ENCODE data around the gene WBP2. TPM values are rescaled to one million over a fixed set of nuclear protein-coding genes. Genes with fewer than 3 reads are reported as not detected.
A peak's percentile ranks its signal among the peaks of the same experiment; 100 is the strongest.

The WBP2 gene
- total RNA-seq, 1 experiment from 2014 or later: 51.8 TPM

GRCh38 chr17:75830164-75831031, 24.7 kb downstream of the WBP2 start:
- ChIA-PET POLR2A (ENCODE audit: unreplicated experiment) (interaction anchor here (0.8 kb wide), 1 partner anchor 50 kb away, joined by 3 read pairs; no protein-coding TSS in a partner anchor), CTCF (interaction anchor here (0.5 to 1.1 kb wide), 7 partner anchors 14 to 83 kb away, joined by 3 to 6 read pairs (median 4); partner anchors contain the start of genes UNC13D and WBP2)
- Histone ChIP-seq H4K20me1 (ENCODE audit: low read length) (no peaks in the 10 kb centered on the region), H3K36me3 (ENCODE audit: low read depth, low read length) (0 out of 2 replicates have a peak, but pooled peaks cover 7% of the 10 kb centered on the region), H3K27me3 (ENCODE audit: low read length) (no peaks in the 10 kb centered on the region), H3K9ac (ENCODE audit: low read length) (no peak overlapping the region), H3K4me1 (ENCODE audit: insufficient read depth, low read length) (peaks cover 9% of the 10 kb centered on the region), H3K79me2 (ENCODE audit: low read length) (no peaks in the 10 kb centered on the region), H3K9me3 (ENCODE audit: low read length) (no peaks in the 10 kb centered on the region), H3F3A (ENCODE audit: low read length, unreplicated experiment) (no peaks in the 10 kb centered on the region), H3K4me2 (ENCODE audit: low read length) (no peak overlapping the region), H2AFZ (ENCODE audit: low read length) (no peak overlapping the region), H3K9me2 (replicated peaks; ENCODE audit: low read length) (no peaks in the 10 kb centered on the region), H3K27ac (ENCODE audit: low read length) (no peak overlapping the region), H3K4me3 (ENCODE audit: low read length) (no peak overlapping the region)
- DNase-seq (peak; percentile 19), ATAC-seq (no peak)
- no TSS peak for BruUV-seq (replicated peaks)
- TF ChIP-seq EZH2 (IDR thresholded peaks at IDR 0.05; ENCODE audit: low read length, unreplicated experiment) (no peak), CTCF (conservative IDR thresholded peaks at IDR 0.05; ENCODE audit: low read depth, low read length) (peak; percentile 83), EZH2phosphoT487 (IDR thresholded peaks at IDR 0.05; ENCODE audit: borderline replicate concordance, low read length) (no peak)
- intact Hi-C loops (cut with micrococcal nuclease): loop anchor here (5.0 kb wide), 1 partner anchor 48 kb away; the partner anchor contains the start of gene UNK

DNA sequence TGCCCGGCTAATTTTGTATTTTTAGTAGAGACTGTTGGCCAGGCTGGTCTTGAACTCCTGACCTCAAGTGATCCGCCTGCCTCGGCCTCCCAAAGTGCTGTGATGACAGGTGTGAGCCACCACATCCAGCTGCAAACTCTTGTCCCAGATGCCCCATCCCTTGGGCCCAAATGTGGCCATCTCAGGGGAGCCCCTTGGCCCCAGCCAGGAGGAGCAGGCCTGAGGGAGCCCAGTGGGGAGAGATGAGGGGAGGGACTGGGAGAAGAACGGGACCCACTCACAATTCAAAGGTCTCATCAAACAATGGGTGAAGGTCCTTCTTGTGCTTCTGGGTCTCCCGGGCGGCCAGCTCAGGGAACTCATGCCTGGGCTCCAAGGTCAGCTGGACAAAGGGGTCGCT, 25.4 kb downstream of the WBP2 start:
- Histone ChIP-seq H3K9ac (ENCODE audit: low read length) (no peak overlapping the region), H3F3A (ENCODE audit: low read length, unreplicated experiment) (no peaks in the 10 kb centered on the region), H3K9me2 (replicated peaks; ENCODE audit: low read length) (no peaks in the 10 kb centered on the region), H3K4me2 (ENCODE audit: low read length) (no peak overlapping the region), H3K9me3 (ENCODE audit: low read length) (no peaks in the 10 kb centered on the region), H3K4me3 (ENCODE audit: low read length) (no peak overlapping the region), H3K79me2 (ENCODE audit: low read length) (no peaks in the 10 kb centered on the region), H3K36me3 (ENCODE audit: low read depth, low read length) (0 out of 2 replicates have a peak, but pooled peaks cover 7% of the 10 kb centered on the region), H3K27ac (ENCODE audit: low read length) (no peak overlapping the region), H4K20me1 (ENCODE audit: low read length) (no peaks in the 10 kb centered on the region), H3K27me3 (ENCODE audit: low read length) (no peaks in the 10 kb centered on the region), H3K4me1 (ENCODE audit: insufficient read depth, low read length) (peaks cover 9% of the 10 kb centered on the region), H2AFZ (ENCODE audit: low read length) (no peak overlapping the region)
- BruUV-seq (replicated peaks): no TSS peak
- ATAC-seq (no peak), DNase-seq (no peak)
- no peak for TF ChIP-seq EZH2 (IDR thresholded peaks at IDR 0.05; ENCODE audit: low read length, unreplicated experiment)
- TF ChIP-seq EZH2phosphoT487 (IDR thresholded peaks at IDR 0.05; ENCODE audit: borderline replicate concordance, low read length): no peak
- TF ChIP-seq CTCF (conservative IDR thresholded peaks at IDR 0.05; ENCODE audit: low read depth, low read length): no peak
- ChIA-PET CTCF (interaction anchor here (0.5 to 1.1 kb wide), 8 partner anchors 15 to 289 kb away, joined by 3 to 6 read pairs (median 4); partner anchors contain the start of genes UNC13D and WBP2), POLR2A (ENCODE audit: unreplicated experiment) (interaction anchor here (0.8 kb wide), 1 partner anchor 50 kb away, joined by 3 read pairs; no protein-coding TSS in a partner anchor)
- intact Hi-C loops (cut with micrococcal nuclease): loop anchor here (5.0 kb wide), 1 partner anchor 47 kb away; the partner anchor contains the start of gene UNK
